Ascending aorta (tissue), 2 donors: Measurements from ENCODE around the gene SAMD14. TPM values are rescaled to one million over a fixed set of nuclear protein-coding genes. Genes with fewer than 3 reads are reported as not detected.

Experiments
- DNase-seq, 2 donors: peaks; one replicate each; pipeline ENCODE4 v3.0.0-alpha.2; 2019; ENCODE audit warnings: low spot score in 2 of 2
- H3K27ac ChIP-seq, 2 donors: fragments of 200-600 bp; sonication (generic); one replicate each; pipeline ENCODE4 v1.5.1; 2016 to 2017; ENCODE audit warnings: mild to moderate bottlenecking in 1 of 2
- H3K27me3 ChIP-seq: fragments of 200-600 bp; sonication (generic); one replicate; pipeline ENCODE4 v1.5.1; 2017
- H3K36me3 ChIP-seq, 2 donors: fragments of 200-600 bp; sonication (generic); one replicate each; pipeline ENCODE4 v1.5.1; 2016
- H3K4me1 ChIP-seq, 2 donors: fragments of 200-600 bp; sonication (generic); one replicate each; pipeline ENCODE4 v1.5.1; 2016 to 2017; ENCODE audit warnings: mild to moderate bottlenecking in 1 of 2
- H3K4me3 ChIP-seq, 2 donors: fragments of 200-600 bp; sonication (generic); one replicate each; pipeline ENCODE4 v1.5.1; 2016 to 2017; ENCODE audit warnings: mild to moderate bottlenecking in 1 of 2
- H3K9me3 ChIP-seq, 2 donors: fragments of 200-600 bp; sonication (generic); one replicate each; pipeline ENCODE4 v1.5.1; 2016
- intact Hi-C: fragments of 100-400 bp; cut with DNase I; formaldehyde crosslinking; loops from one replicate; pipeline ENCODE4 v1.15.1; 2023
- total RNA-seq: library from RNA; depleted of rRNA; stranded (reverse); fragments of >200 nt; gene quantifications from one replicate; pipeline ENCODE4 v1.1.0, GENCODE V29; 2016
- TF ChIP-seq, protein P1 (sequence below), 3 experiments: fragments of 200-600 bp in 2 of 3; fragments of 450-650 bp in 1 of 3; sonication (generic) in 2 of 3; IDR thresholded peaks; one replicate each; pipeline ENCODE4 v1.5.1; 2016 to 2019; ENCODE audit warnings: antibody characterized with exemption in 3 of 3, mild to moderate bottlenecking in 1 of 3, moderate library complexity in 1 of 3

SAMD14 gene
- total RNA-seq, 1 donor from 2014 or later = 3.2 TPM

DNA sequence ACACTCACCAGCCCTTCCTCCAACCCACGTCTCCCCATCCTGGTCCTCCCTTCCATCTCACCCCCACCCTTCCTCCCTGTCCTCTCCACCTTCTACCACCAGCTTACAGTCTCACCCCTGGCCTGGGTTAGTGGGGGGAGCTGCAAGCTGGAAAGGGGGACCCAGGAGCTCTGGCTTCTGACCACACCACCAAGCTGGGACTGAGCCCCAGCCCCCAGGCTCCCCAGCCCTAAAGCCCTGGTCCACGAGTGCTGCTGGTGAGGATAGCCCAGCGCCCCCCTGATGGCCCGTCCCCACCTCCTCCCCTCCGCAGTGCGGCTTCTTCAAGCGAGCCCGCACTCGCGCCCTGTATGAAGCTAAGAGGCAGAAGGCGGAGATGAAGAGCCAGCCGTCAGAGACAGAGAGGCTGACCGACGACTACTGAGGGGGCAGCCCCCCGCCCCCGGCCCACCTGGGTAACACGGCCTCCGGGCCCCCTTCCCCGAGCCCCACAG lies 42.0 kb downstream of the SAMD14 start:
- DNase-seq = no peak
- H3K4me3 ChIP-seq = no peak overlapping the region
- no peaks in the 10 kb centered on the region for H3K9me3 ChIP-seq
- intact Hi-C loops = loop anchor here (1.0 kb wide), 1 partner anchor 61 kb away; no protein-coding TSS in a partner anchor
- peaks cover 40 to 61% of the 10 kb centered on the region in 2 donors for H3K36me3 ChIP-seq
- H3K4me1 ChIP-seq = no peaks in the 10 kb centered on the region
- H3K27ac ChIP-seq = peak overlapping the region in 1 of 2 donors; percentile 48
- TF ChIP-seq, protein P1, sequence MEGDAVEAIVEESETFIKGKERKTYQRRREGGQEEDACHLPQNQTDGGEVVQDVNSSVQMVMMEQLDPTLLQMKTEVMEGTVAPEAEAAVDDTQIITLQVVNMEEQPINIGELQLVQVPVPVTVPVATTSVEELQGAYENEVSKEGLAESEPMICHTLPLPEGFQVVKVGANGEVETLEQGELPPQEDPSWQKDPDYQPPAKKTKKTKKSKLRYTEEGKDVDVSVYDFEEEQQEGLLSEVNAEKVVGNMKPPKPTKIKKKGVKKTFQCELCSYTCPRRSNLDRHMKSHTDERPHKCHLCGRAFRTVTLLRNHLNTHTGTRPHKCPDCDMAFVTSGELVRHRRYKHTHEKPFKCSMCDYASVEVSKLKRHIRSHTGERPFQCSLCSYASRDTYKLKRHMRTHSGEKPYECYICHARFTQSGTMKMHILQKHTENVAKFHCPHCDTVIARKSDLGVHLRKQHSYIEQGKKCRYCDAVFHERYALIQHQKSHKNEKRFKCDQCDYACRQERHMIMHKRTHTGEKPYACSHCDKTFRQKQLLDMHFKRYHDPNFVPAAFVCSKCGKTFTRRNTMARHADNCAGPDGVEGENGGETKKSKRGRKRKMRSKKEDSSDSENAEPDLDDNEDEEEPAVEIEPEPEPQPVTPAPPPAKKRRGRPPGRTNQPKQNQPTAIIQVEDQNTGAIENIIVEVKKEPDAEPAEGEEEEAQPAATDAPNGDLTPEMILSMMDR (IDR thresholded peaks at IDR 0.05) = no peak
- no peaks in the 10 kb centered on the region for H3K27me3 ChIP-seq

GRCh38 chr17:50087246-50087911 lies 42.6 kb downstream of the SAMD14 start:
- H3K4me3 ChIP-seq = no peak overlapping the region
- H3K36me3 ChIP-seq = peaks cover 46 to 67% of the 10 kb centered on the region in 2 donors
- no peaks in the 10 kb centered on the region for H3K27me3 ChIP-seq
- H3K4me1 ChIP-seq = no peaks in the 10 kb centered on the region
- DNase-seq = peak in 1 of 2 donors; percentile 86
- H3K9me3 ChIP-seq = no peaks in the 10 kb centered on the region
- intact Hi-C loops = loop anchor here (1.0 kb wide), 1 partner anchor 60 kb away; no protein-coding TSS in a partner anchor
- TF ChIP-seq, protein P1 (IDR thresholded peaks at IDR 0.05) = peak; percentile 91 to 96 (median 93)
- H3K27ac ChIP-seq = peak overlapping the region; percentile 34 to 48

DNA sequence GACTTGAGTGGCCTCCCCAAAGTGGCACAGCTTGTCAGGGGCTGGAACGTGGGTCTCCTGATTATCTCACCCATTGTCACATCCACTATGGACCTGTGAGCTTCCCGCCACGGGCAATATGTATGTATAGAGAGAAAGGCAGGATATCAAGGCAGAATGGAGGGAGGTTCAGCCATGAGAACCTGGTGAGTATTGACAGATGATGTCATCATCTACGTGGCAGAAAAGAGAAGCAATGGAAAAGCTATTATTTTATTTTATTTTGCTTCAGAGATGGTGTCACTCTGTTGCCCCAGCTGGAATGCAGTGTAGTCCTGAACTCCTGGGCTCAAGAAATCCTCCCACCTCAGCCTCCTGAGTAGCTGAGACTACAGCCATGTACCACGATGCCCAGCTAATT lies 48.2 kb downstream of the SAMD14 start:
- H3K27ac ChIP-seq = no peak overlapping the region
- H3K36me3 ChIP-seq = peaks cover 55 to 75% of the 10 kb centered on the region in 2 donors

GRCh38 chr17:50080827-50081226 lies 49.1 kb downstream of the SAMD14 start:
- Histone ChIP-seq H3K27ac (no peak overlapping the region), H3K9me3 (no peaks in the 10 kb centered on the region), H3K4me1 (peaks cover 0 to 7% of the 10 kb centered on the region in 2 donors), H3K4me3 (no peak overlapping the region), H3K27me3 (no peaks in the 10 kb centered on the region), H3K36me3 (peaks cover 64 to 80% of the 10 kb centered on the region in 2 donors)
- TF ChIP-seq, protein P1 (IDR thresholded peaks at IDR 0.05) = no peak
- intact Hi-C loops = loop anchor here (2.0 kb wide), 1 partner anchor 26 kb away; no protein-coding TSS in a partner anchor
- DNase-seq = no peak

More for the DNA sequence above, 48.2 kb downstream of the SAMD14 start:
- Histone ChIP-seq H3K9me3 (no peaks in the 10 kb centered on the region), H3K27me3 (no peaks in the 10 kb centered on the region), H3K4me1 (peaks cover 0 to 7% of the 10 kb centered on the region in 2 donors), H3K4me3 (no peak overlapping the region)
- no peak for DNase-seq
- TF ChIP-seq, protein P1 (IDR thresholded peaks at IDR 0.05) = no peak
- intact Hi-C loops = loop anchor here (2.0 kb wide), 1 partner anchor 27 kb away; no protein-coding TSS in a partner anchor

DNA sequence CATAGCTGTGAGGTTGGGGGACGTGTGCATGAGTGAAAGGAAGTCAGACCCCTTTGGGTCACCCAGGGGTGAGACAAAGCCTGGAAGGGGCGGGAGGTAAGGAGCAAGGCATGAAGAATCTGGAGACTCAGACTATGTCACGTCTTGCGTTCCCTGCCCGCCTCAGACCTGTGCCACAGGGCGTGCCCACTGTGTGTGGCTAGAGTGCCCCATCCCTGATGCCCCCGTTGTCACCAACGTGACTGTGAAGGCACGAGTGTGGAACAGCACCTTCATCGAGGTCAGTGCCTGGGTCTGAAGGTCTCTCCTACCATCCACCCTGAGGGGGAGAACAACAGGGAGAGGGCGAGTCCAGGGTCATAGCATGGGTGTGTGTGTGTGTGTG lies 49.9 kb downstream of the SAMD14 start:
- H3K36me3 ChIP-seq = peaks cover 71 to 88% of the 10 kb centered on the region in 2 donors
- TF ChIP-seq, protein P1 (IDR thresholded peaks at IDR 0.05) = no peak
- peak overlapping the region; percentile 60 to 68 for H3K27ac ChIP-seq
- intact Hi-C loops = loop anchor here (2.0 kb wide), 1 partner anchor 25 kb away; no protein-coding TSS in a partner anchor
- no peaks in the 10 kb centered on the region for H3K27me3 ChIP-seq
- H3K4me1 ChIP-seq = peaks cover 0 to 7% of the 10 kb centered on the region in 2 donors
- no peaks in the 10 kb centered on the region for H3K9me3 ChIP-seq
- no peak overlapping the region for H3K4me3 ChIP-seq
- no peak for DNase-seq
